Hepatocyte (in vitro differentiated cells): ENCODE data around the gene PARD3B. TPM values are rescaled to one million over a fixed set of nuclear protein-coding genes. Genes with fewer than 3 reads are reported as not detected.

Experiments used
- DNase-seq: peaks from one replicate; pipeline ENCODE4 v3.0.0-alpha.2; 2016; ENCODE audit warnings: low spot score
- H2AFZ ChIP-seq: fragments of 200-600 bp; sonication (generic); 2 replicates; pipeline ENCODE4 v1.6.0; 2016; ENCODE audit warnings: antibody characterized with exemption, mild to moderate bottlenecking
- H3K27ac ChIP-seq: fragments of 200-600 bp; sonication (generic); 2 replicates; pipeline ENCODE4 v1.5.1; 2016; ENCODE audit warnings: mild to moderate bottlenecking
- H3K27me3 ChIP-seq: fragments of 200-600 bp; sonication (generic); 2 replicates; pipeline ENCODE4 v1.6.1; 2016
- H3K36me3 ChIP-seq: fragments of 200-600 bp; sonication (generic); replicated peaks from 2 replicates; pipeline ENCODE4 v1.5.1; 2016; ENCODE audit warnings: low read depth; ENCODE audit not compliant: insufficient read depth
- H3K4me1 ChIP-seq: fragments of 200-600 bp; sonication (generic); 2 replicates; pipeline ENCODE4 v1.5.1; 2016; ENCODE audit warnings: mild to moderate bottlenecking, moderate library complexity; ENCODE audit not compliant: insufficient read depth
- H3K4me2 ChIP-seq: fragments of 200-600 bp; sonication (generic); 2 replicates; pipeline ENCODE4 v1.6.0; 2016
- H3K4me3 ChIP-seq: fragments of 200-600 bp; sonication (generic); 2 replicates; pipeline ENCODE4 v1.5.1; 2016; ENCODE audit warnings: mild to moderate bottlenecking
- H3K79me2 ChIP-seq: fragments of 200-600 bp; sonication (generic); 2 replicates; pipeline ENCODE4 v1.6.0; 2017; ENCODE audit warnings: mild to moderate bottlenecking
- H3K9me2 ChIP-seq: fragments of 200-600 bp; sonication (generic); replicated peaks from 2 replicates; pipeline ENCODE4 v1.6.0; 2017; ENCODE audit warnings: mild to moderate bottlenecking; ENCODE audit not compliant: insufficient read depth
- H3K9me3 ChIP-seq: fragments of 200-600 bp; sonication (generic); 2 replicates; pipeline ENCODE4 v1.5.1; 2016; ENCODE audit warnings: low read depth, mild to moderate bottlenecking
- H4K20me1 ChIP-seq: fragments of 200-600 bp; sonication (generic); 2 replicates; pipeline ENCODE4 v1.6.0; 2016; ENCODE audit warnings: mild to moderate bottlenecking; ENCODE audit not compliant: insufficient read depth, poor library complexity, severe bottlenecking
- EZH2 ChIP-seq: fragments of 200-600 bp; sonication (generic); IDR thresholded peaks from 2 replicates; pipeline ENCODE4 v1.6.1; 2016; ENCODE audit warnings: antibody characterized with exemption, mild to moderate bottlenecking, borderline replicate concordance
- EZH2phosphoT487 ChIP-seq: fragments of 200-600 bp; sonication (generic); IDR thresholded peaks from one replicate; pipeline ENCODE4 v1.6.1; 2018; ENCODE audit warnings: antibody characterized with exemption, mild to moderate bottlenecking, low read depth, moderate library complexity; ENCODE audit not compliant: unreplicated experiment, severe bottlenecking
- WGBS: methylation state at CpG from one replicate; pipeline ENCODE4 v1.1.6; 2016; ENCODE audit warnings: low lambda C conversion rate; ENCODE audit errors: missing lambda C conversion rate; 5-methylcytosine and 5-hydroxymethylcytosine counted together
- polyA plus RNA-seq: library from polyadenylated mRNA; unstranded; fragments of >200 nt; fragmentation: Nextera tagmentation; extraction: Ambion mirVana; gene quantifications from 2 replicates; pipeline ENCODE4 v1.2.1, GENCODE V29; 2016
- total RNA-seq: library from RNA; depleted of rRNA; stranded (reverse); fragments of >200 nt; gene quantifications from 2 replicates; pipeline ENCODE4 v1.2.3, GENCODE V29; 2014
- TF ChIP-seq, protein P1 (sequence below): fragments of 200-600 bp; sonication (generic); IDR thresholded peaks from 2 replicates; pipeline ENCODE4 v1.5.1; 2016; ENCODE audit warnings: antibody characterized with exemption, mild to moderate bottlenecking; ENCODE audit not compliant: poor library complexity

PARD3B gene
- total and polyA plus RNA-seq, 2 experiments from 2014 or later: 11.5 to 21.7 TPM

DNA sequence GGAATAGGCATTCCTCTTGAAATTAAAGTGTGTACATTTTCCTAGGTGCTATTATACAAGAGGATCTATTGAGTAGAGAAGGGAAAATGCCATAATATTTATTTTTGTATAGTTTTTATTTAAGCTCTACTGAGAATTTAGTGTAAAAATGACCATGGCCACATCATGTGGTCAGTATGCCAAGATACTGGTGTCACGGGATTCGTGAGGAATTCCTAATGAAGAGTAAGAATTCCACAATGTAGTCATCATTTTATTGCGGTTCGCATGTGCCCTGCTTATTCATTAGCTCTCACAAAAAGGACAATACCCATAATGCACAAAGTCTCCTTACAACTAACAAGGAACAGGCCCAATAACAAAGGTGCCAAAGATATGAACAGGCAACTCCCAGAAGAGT, 39.3 kb upstream of the PARD3B start:
- Histone ChIP-seq H3K9me3 (no peaks in the 10 kb centered on the region), H3K4me3 (no peak overlapping the region), H3K9me2 (no peaks in the 10 kb centered on the region), H3K4me2 (no peak overlapping the region), H3K27me3 (no peaks in the 10 kb centered on the region), H4K20me1 (no peaks in the 10 kb centered on the region), H3K36me3 (no peaks in the 10 kb centered on the region), H3K27ac (no peak overlapping the region), H3K4me1 (no peaks in the 10 kb centered on the region), H2AFZ (no peak overlapping the region), H3K79me2 (no peaks in the 10 kb centered on the region)
- no peak for DNase-seq
- 87% methylated on average over 4 of the region's 4 CpGs for WGBS
- TF ChIP-seq EZH2phosphoT487: no peak
- no peak for TF ChIP-seq EZH2
- TF ChIP-seq, protein P1, sequence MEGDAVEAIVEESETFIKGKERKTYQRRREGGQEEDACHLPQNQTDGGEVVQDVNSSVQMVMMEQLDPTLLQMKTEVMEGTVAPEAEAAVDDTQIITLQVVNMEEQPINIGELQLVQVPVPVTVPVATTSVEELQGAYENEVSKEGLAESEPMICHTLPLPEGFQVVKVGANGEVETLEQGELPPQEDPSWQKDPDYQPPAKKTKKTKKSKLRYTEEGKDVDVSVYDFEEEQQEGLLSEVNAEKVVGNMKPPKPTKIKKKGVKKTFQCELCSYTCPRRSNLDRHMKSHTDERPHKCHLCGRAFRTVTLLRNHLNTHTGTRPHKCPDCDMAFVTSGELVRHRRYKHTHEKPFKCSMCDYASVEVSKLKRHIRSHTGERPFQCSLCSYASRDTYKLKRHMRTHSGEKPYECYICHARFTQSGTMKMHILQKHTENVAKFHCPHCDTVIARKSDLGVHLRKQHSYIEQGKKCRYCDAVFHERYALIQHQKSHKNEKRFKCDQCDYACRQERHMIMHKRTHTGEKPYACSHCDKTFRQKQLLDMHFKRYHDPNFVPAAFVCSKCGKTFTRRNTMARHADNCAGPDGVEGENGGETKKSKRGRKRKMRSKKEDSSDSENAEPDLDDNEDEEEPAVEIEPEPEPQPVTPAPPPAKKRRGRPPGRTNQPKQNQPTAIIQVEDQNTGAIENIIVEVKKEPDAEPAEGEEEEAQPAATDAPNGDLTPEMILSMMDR: no peak

DNA sequence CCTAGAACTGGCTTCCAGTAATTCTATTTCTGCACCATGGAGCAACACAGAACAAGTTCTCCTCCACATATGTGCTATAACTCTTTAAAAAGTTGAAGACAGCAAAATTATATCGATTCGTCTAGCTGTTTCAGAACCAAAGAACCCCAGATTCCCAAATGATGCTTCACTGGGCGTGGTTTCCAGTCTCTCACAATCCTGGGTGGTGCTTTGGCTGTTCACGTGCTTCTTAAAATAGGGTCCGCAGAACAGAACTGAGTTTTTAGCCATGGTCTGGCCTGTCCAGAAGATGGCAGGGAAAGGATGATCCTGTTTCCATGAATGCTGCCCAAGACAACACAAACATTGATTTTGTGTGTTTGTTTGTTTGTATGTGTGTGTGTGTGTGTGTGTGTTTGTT, 37.6 kb upstream of the PARD3B start:
- Histone ChIP-seq H3K9me3 (no peaks in the 10 kb centered on the region), H2AFZ (no peak overlapping the region), H3K27ac (no peak overlapping the region), H3K4me3 (no peak overlapping the region), H3K4me1 (no peaks in the 10 kb centered on the region), H3K4me2 (no peak overlapping the region), H3K27me3 (no peaks in the 10 kb centered on the region), H3K79me2 (no peaks in the 10 kb centered on the region), H3K36me3 (no peaks in the 10 kb centered on the region), H4K20me1 (no peaks in the 10 kb centered on the region), H3K9me2 (no peaks in the 10 kb centered on the region)
- no peak for DNase-seq
- no peak for TF ChIP-seq EZH2
- TF ChIP-seq EZH2phosphoT487: no peak
- TF ChIP-seq, protein P1: no peak
- WGBS: 98% methylated on average over 5 of the region's 5 CpGs

DNA sequence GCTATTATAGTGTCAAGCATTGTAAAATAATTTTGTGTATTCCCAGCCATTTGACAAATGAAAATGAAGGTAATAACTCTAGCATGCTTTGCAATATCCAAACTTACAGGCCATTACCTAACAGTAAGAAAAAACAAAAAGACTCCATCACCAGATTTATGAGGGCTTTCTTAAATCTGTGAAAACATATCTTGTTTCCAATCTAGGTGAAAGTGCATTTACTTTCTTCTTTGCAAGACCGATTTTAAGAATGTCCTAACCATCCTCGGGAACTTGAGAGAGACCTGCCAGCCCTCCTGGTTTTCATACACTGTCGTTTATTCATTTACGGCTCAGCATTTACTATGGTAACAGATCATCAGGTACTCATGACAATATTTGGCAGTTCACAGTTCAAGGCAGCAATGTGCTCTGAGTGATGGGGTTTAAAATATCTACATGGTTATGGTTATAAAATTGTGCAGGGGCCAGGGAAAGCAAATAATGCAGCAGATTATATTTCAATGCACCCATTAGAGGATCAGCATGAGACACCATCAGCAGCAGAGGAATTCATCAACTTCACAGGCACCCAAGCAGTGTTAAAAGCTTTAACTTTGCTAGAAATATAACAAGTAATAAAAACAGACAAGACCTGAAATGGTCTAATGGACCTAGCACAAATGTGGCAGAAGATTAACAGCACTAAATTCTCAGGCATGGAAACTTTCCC, 34.4 kb upstream of the PARD3B start:
- Histone ChIP-seq H3K36me3 (no peaks in the 10 kb centered on the region), H3K9me3 (no peaks in the 10 kb centered on the region), H3K4me1 (no peaks in the 10 kb centered on the region), H3K4me2 (no peak overlapping the region), H3K9me2 (no peaks in the 10 kb centered on the region), H4K20me1 (no peaks in the 10 kb centered on the region), H3K4me3 (no peak overlapping the region), H3K79me2 (no peaks in the 10 kb centered on the region), H3K27ac (no peak overlapping the region), H3K27me3 (no peaks in the 10 kb centered on the region), H2AFZ (no peak overlapping the region)
- WGBS: 49% methylated on average over 4 of the region's 4 CpGs
- TF ChIP-seq EZH2phosphoT487 (no peak), EZH2 (no peak)
- TF ChIP-seq, protein P1: no peak
- DNase-seq: no peak
